ENCODE measurements around the gene CCDC24. TPM values are rescaled to one million over a fixed set of nuclear protein-coding genes. Genes with fewer than 3 reads are reported as not detected.

Gene CCDC24
- total RNA-seq, 6 donors from 2014 or later: 7.3 to 14.5 (median 10.0) TPM

DNA sequence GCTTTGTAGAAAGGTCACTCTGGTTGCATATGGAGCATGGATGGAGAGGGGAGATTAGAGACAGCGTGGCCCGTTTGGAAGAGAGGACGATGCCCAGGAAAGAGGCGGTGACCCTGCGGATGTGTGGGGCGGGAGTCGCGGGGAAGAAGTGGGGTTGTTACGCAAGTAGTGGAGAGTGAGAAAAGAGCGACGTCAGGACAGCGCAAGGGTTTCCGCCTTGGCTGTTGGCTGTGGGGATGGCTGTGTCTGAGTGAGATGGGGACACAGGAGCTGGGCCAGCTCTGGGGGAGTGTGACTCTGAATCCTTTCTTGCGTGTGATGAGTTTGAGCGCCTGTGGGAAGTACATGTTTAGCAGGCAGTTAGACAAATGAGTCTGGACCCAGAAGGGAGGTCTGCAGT is 8.6 kb upstream of the CCDC24 start:
- DNase-seq (peak in 1 of 2 donors; percentile 54), ATAC-seq (ENCODE audit: low FRiP score in 2 of 2) (no peak)
- WGBS, 2 donors: 81 to 82% methylated on average over 15 of the region's 15 CpGs
- H3K27me3 ChIP-seq: no peaks in the 10 kb centered on the region
- H3K4me1 ChIP-seq: peaks cover 18 to 35% (median 26%) of the 10 kb centered on the region in 4 donors
- H3K9me3 ChIP-seq: no peaks in the 10 kb centered on the region
- H3K4me3 ChIP-seq: no peak overlapping the region
- TF ChIP-seq POLR2AphosphoS5 (IDR thresholded peaks at IDR 0.05) (no peak), POLR2A (IDR thresholded peaks at IDR 0.05) (no peak), CTCF (IDR thresholded peaks at IDR 0.05) (no peak), EP300 (IDR thresholded peaks at IDR 0.05) (no peak)
- peaks cover 0 to 17% (median 8%) of the 10 kb centered on the region in 4 donors for H3K36me3 ChIP-seq
- H3K27ac ChIP-seq: no peak overlapping the region

- no peak overlapping the region for H3K27ac ChIP-seq
- WGBS, 2 donors: 85 to 91% methylated on average over 12 of the region's 12 CpGs
- H3K27me3 ChIP-seq: no peaks in the 10 kb centered on the region
- H3K4me3 ChIP-seq: no peak overlapping the region
- no peak for TF ChIP-seq CTCF (IDR thresholded peaks at IDR 0.05)
- peaks cover 18 to 29% (median 21%) of the 10 kb centered on the region in 4 donors for H3K4me1 ChIP-seq
- ATAC-seq (ENCODE audit: low FRiP score in 2 of 2): no peak
- H3K36me3 ChIP-seq: peaks cover 0 to 15% (median 3%) of the 10 kb centered on the region in 4 donors
- DNase-seq: no peak
- H3K9me3 ChIP-seq: no peaks in the 10 kb centered on the region
Observed at GRCh38 chr1:43983253-43983899, 8.0 kb upstream of the CCDC24 start.

- ATAC-seq (ENCODE audit: low FRiP score in 2 of 2): no peak
Observed at GRCh38 chr1:43984855-43985254, 6.5 kb upstream of the CCDC24 start.

DNA sequence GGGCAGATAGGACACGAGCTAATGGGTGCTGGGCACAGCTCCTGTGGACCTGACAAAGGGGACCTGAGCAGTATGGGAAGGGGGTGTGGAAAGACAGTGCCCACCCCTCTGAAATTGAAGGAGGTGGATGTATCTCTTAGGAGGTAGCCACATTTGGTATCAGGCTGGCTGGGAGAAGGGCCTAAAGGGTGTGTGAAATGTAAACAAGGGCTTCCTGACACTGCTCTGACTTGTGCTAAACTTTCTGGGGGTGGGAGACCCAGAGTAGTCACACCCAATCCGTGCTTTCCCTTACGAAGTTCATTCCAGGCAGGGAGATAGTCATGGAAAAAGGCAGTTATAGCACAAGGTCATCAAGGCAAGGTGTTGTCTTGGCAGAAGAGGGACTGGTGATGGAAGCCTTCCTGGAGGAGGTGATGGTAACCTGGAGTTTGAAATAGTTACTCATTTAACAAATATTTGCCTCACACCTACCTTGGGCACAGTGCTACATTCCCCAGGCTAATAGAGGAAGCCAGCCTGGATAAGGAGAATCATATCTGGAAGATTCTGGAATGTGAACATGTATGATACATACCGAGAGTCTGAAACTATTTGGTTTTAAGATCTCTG is 5.3 kb upstream of the CCDC24 start:
- peaks cover 0 to 15% (median 3%) of the 10 kb centered on the region in 4 donors for H3K36me3 ChIP-seq
- peaks cover 6 to 11% (median 7%) of the 10 kb centered on the region in 4 donors for H3K4me1 ChIP-seq
- ATAC-seq (ENCODE audit: low FRiP score in 2 of 2) (no peak), DNase-seq (no peak)
- TF ChIP-seq CTCF (IDR thresholded peaks at IDR 0.05) (no peak), EP300 (IDR thresholded peaks at IDR 0.05) (no peak), POLR2AphosphoS5 (IDR thresholded peaks at IDR 0.05) (no peak)
- 74 to 78% methylated on average over 4 of the region's 4 CpGs for WGBS, 2 donors
- H3K27ac ChIP-seq: no peak overlapping the region
- H3K4me3 ChIP-seq: no peak overlapping the region
- H3K9me3 ChIP-seq: no peaks in the 10 kb centered on the region
- no peaks in the 10 kb centered on the region for H3K27me3 ChIP-seq

More at GRCh38 chr1:43984855-43985254, 6.5 kb upstream of the CCDC24 start:
- H3K36me3 ChIP-seq: peaks cover 0 to 15% (median 3%) of the 10 kb centered on the region in 4 donors
- DNase-seq: peak in 1 of 2 donors; percentile 66
- no peaks in the 10 kb centered on the region for H3K27me3 ChIP-seq
- H3K27ac ChIP-seq: no peak overlapping the region
- peaks cover 12 to 18% (median 12%) of the 10 kb centered on the region in 4 donors for H3K4me1 ChIP-seq
- H3K9me3 ChIP-seq: no peaks in the 10 kb centered on the region
- H3K4me3 ChIP-seq: no peak overlapping the region
- 80 to 96% methylated on average over 2 to 16 of the region's 16 CpGs for WGBS, 2 donors
- TF ChIP-seq POLR2AphosphoS5 (IDR thresholded peaks at IDR 0.05) (no peak), EP300 (IDR thresholded peaks at IDR 0.05) (no peak), CTCF (IDR thresholded peaks at IDR 0.05) (no peak), POLR2A (IDR thresholded peaks at IDR 0.05) (no peak)
